Stimulated activated CD4-positive, alpha-beta T cell treated with anti-CD3 and anti-CD28 coated beads, Interleukin-1b, Interleukin-23, amount 100 ng/mL, for 24 hours (primary cell): ENCODE results near the gene UBE4B.

Experiments
- DNase-seq, 4 experiments: peaks; one replicate each; pipeline ENCODE4 v3.0.0-alpha.2; 2020; ENCODE audit warnings: low read depth in 4 of 4, low spot score in 1 of 4

Gene UBE4B

GRCh38 chr1:10033359-10033845, 644 bp downstream of the UBE4B start:
- DNase-seq: peak in 1 of 4 experiments; percentile 1

GRCh38 chr1:10042746-10043145, 10.0 kb downstream of the UBE4B start:
- no peak for DNase-seq

GRCh38 chr1:10045480-10046355, 13.0 kb downstream of the UBE4B start:
- no peak for DNase-seq

GRCh38 chr1:10046356-10047085, 13.8 kb downstream of the UBE4B start:
- no peak for DNase-seq

- no peak for DNase-seq
These were observed 15.8 kb downstream of the UBE4B start for GRCh38 chr1:10048601-10049000.

GRCh38 chr1:10050611-10051010, 17.9 kb downstream of the UBE4B start:
- DNase-seq: no peak

GRCh38 chr1:10051656-10052055, 18.9 kb downstream of the UBE4B start:
- no peak for DNase-seq

- no peak for DNase-seq
These were observed 19.6 kb downstream of the UBE4B start for GRCh38 chr1:10052347-10052746.

- DNase-seq: no peak
These were observed 21.7 kb downstream of the UBE4B start for GRCh38 chr1:10054465-10054864.

- no peak for DNase-seq
These were observed 23.8 kb downstream of the UBE4B start for GRCh38 chr1:10056599-10056987.

GRCh38 chr1:10057343-10057742, 24.6 kb downstream of the UBE4B start:
- no peak for DNase-seq

- no peak for DNase-seq
These were observed 25.0 kb downstream of the UBE4B start for GRCh38 chr1:10057796-10058195.

GRCh38 chr1:10059342-10059718, 26.6 kb downstream of the UBE4B start:
- no peak for DNase-seq

GRCh38 chr1:10060311-10061100, 27.7 kb downstream of the UBE4B start:
- no peak for DNase-seq

- no peak for DNase-seq
These were observed 28.5 kb downstream of the UBE4B start for GRCh38 chr1:10061276-10061675.

GRCh38 chr1:10063878-10064277, 31.1 kb downstream of the UBE4B start:
- DNase-seq: no peak

GRCh38 chr1:10064416-10065343, 31.9 kb downstream of the UBE4B start:
- no peak for DNase-seq

- DNase-seq: no peak
These were observed 32.6 kb downstream of the UBE4B start for GRCh38 chr1:10065344-10065685.

- DNase-seq: no peak
These were observed 33.0 kb downstream of the UBE4B start for GRCh38 chr1:10065760-10066159.

GRCh38 chr1:10068605-10069294, 36.0 kb downstream of the UBE4B start:
- no peak for DNase-seq
